Endothelial cell of hepatic sinusoid (primary cell): ENCODE measurements around the gene CTCF.

Experiments used
- in situ Hi-C: cut with HindIII; loops from 2 replicates; pipeline ENCODE4 v1.10.0; 2017; ENCODE audit warnings: low sequenced_read_pairs

CTCF gene

GRCh38 chr16:67650023-67650422 is 87.7 kb downstream of the CTCF start:
- in situ Hi-C loops: no loop called here

- in situ Hi-C loops: no loop called here
These were observed 88.7 kb downstream of the CTCF start for GRCh38 chr16:67651039-67651438.

- in situ Hi-C loops: no loop called here
These were observed 89.5 kb downstream of the CTCF start for GRCh38 chr16:67651847-67652246.

- in situ Hi-C loops: no loop called here
These were observed 90.3 kb downstream of the CTCF start for GRCh38 chr16:67652578-67653127.

- in situ Hi-C loops: no loop called here
These were observed 90.9 kb downstream of the CTCF start for GRCh38 chr16:67653128-67653788.

DNA sequence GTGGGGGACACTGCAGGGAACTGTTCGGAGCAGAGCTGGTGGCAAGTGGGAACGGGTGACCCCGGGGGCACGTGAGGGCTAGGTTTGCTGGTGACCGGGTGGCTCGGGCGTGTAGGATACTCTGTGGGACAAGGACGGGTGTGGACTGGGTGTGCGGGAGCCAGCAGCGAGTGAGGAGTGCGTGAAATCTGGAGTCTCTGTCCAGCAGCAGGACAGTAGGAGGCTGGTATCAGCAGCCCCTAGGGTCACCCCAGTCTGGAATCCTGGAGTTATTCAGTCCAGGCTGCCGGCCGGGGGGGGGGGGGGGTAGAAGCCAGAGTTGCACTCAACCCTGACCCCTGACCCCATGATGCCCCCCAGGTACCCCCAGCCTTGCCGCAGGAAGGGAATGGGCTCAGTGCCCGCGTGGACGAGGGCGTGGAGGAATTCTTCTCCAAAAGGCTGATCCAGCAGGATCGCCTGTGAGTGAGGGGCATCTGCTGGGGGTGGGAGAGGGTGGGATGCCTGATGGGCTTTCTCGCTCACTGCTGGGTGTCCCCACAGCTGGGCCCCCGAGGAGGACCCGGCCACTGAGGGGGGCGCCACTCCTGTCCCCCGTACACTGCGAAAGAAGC is 91.6 kb downstream of the CTCF start:
- in situ Hi-C loops: no loop called here

GRCh38 chr16:67654403-67654911 is 92.1 kb downstream of the CTCF start:
- in situ Hi-C loops: no loop called here

GRCh38 chr16:67655363-67655762 is 93.0 kb downstream of the CTCF start:
- in situ Hi-C loops: no loop called here

DNA sequence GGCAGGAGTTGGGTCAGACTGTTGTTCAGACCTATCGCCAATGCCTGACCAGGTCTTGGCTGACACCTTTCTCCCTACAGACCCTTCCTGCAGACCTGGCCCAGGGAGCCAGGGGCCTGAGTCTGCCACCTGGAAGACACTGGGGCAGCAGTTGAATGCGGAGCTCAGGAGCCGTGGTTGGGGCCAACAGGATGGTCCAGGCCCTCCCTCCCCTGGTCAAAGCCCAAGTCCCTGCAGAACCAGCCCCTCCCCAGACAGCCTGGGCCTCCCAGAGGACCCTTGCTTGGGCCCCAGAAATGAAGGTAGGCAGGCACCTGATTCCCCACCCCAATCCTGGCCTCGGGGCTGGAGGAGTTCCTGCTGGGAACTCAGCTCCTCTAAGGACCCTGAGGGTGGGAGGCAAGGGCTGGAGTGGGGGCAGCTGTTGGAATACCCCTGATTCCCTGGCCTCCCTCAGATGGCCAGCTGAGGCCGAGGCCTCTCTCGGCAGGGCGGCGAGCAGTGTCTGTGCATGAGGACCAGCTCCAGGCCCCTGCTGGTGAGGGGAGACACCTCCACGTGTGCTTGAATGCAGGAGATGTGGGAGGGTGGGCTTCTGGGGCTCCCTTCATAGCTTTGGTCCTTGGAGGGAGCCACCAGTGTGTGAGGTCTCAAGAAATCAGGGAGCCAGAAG is 94.2 kb downstream of the CTCF start:
- in situ Hi-C loops: no loop called here

GRCh38 chr16:67657017-67657608 is 94.8 kb downstream of the CTCF start:
- in situ Hi-C loops: no loop called here

DNA sequence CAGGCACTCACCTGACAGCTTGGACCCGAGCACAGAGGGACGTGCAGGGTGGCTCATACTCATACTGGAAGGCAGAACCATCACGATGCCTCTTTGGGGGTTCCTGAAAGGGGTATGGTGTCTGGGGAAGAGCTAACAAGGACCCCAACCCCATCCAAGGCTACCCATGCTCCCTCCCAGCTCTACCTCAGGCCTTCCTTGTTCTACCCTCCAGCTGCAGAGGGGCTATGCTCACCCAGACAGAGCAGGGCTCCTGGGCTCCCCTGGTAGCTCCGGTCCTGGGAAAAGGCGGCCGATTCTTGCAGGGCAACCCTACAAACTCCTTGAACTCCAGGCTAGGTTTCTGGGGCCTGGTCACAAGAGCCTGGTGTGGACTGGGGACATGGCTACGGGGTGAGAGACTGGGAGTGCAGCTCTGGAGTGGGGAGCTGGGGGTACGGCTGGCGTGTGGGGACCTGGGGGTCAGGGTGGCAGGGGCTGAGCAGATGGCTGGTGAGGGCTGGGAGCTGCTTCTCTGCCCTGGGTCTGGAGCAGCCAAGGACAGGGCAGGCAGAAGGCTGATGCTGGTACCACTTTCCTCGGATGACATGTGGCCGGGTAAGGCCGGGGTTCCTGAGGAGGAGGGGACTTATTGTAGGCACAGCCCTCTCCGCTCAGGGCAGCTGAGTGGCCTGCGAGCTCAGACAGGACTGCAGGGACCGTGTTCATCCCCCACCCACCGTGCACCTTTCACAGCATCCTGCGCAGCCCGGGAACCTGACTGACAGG is 95.6 kb downstream of the CTCF start:
- in situ Hi-C loops: no loop called here

GRCh38 chr16:67658849-67659674 is 96.7 kb downstream of the CTCF start:
- in situ Hi-C loops: no loop called here

DNA sequence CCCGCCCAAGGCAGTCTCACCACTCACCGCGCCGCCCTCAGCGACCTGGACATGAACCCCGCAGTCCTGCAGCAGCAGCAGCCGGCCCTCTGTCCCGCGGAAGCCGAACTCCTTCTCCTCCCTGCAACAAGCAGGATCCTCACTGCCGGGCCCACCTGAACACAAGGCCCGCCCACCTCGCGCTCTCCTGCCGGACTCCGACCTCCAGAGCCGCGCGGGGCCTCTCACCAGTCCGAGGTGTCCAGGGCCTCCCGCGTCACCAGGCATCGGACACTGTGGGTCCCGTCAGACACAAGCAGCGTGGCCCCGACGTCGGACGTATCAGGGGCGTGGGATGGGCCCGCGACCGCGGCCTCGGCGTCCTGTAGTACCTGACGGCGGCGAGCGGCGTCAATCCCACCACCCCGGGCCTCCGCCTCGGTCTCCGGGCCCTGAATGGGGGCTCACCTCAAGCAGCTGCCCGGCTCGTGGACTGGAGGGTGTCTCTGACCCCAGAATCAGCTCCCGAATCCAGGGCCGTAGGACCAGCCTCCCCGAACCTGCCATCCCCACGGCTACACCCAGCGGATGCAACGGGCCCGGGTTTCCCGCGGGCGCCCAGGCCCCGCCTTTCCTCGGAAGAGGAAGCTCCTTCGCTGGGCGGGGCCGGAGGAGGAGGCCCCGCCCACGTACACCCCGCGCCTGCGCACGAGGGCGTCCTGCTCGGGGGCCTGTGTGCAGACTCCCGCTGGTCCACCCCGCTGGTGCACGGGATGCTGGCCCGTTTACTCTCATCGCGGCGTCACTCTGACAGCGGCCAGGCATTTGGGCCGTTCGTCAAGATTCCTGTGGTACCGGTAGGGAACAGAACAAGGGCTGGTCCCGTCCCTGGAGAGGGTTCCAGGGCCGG is 97.6 kb downstream of the CTCF start, which contains the start of gene ACD:
Gene ACD (minus strand): TSS at position 586 of the 889 bp plus-strand sequence. CDS start 40 bp downstream, at position 546.
- in situ Hi-C loops: no loop called here

- in situ Hi-C loops: no loop called here
These were observed 98.3 kb downstream of the CTCF start, which contains the start of gene PARD6A for GRCh38 chr16:67660564-67661028. TSS of gene PARD6A (plus strand) at chr16:67660960. CDS start at chr16:67661039, 79 bp downstream.

DNA sequence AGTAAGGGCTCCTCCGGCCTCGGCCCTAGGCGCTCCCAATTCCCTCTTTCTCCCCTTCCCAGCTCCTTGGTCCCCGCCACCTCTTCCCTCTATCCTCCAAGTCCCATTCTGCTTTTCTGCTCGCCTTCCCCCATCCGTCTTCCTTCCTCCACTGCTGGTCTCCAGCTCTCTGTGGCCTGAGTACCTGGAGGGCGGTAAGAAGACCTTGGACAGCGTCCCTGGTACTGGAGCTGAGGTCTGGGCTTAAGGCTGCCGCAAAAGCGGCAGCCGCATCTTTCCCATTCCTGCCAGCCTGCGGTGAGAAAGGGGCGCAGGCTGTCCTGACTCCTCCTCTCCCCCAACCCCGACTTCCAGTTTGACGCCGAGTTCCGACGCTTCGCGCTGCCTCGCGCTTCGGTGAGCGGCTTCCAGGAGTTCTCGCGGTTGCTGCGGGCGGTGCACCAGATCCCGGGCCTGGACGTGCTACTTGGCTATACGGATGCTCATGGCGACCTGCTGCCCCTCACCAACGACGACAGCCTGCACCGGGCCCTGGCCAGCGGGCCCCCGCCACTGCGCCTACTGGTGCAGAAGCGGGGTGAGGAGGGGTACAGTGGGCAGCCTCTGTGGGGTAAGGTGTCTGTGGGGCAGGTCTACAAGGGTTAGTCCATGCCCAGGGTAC is 98.9 kb downstream of the CTCF start:
- in situ Hi-C loops: no loop called here

DNA sequence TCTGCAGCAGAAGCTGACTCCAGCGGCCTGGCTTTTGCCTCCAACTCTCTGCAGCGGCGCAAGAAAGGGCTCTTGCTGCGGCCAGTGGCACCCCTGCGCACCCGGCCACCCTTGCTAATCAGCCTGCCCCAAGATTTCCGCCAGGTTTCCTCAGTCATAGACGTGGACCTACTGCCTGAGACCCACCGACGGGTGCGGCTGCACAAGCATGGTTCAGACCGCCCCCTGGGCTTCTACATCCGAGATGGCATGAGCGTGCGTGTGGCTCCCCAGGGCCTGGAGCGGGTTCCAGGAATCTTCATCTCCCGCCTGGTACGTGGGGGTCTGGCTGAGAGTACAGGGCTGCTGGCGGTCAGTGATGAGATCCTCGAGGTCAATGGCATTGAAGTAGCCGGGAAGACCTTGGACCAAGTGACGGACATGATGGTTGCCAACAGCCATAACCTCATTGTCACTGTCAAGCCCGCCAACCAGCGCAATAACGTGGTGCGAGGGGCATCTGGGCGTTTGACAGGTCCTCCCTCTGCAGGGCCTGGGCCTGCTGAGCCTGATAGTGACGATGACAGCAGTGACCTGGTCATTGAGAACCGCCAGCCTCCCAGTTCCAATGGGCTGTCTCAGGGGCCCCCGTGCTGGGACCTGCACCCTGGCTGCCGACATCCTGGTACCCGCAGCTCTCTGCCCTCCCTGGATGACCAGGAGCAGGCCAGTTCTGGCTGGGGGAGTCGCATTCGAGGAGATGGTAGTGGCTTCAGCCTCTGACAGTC is 99.7 kb downstream of the CTCF start:
- in situ Hi-C loops: no loop called here

DNA sequence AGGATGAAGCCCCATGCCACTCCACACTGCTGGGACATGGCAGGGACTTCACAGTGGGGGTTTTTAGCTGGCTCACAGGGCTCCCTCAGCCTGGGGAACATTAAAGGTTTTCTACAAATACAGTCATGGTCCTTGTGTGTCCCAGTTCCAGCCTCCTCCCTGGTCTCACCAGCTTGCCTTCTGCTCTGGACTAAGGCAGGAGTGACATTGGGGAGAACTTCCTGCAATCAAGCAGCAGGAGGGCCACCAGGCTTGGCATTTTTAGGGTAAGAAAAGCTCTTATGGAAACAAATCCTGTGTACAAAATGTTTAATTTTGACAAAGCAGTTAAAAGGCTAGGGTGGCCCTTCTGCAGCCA is 100.3 kb downstream of the CTCF start:
- in situ Hi-C loops: no loop called here
